GM12878 (cell line): ENCODE results near the gene RAPSN. TPM values are rescaled to one million over a fixed set of nuclear protein-coding genes. Genes with fewer than 3 reads are reported as not detected.
A peak's percentile ranks its signal among the peaks of the same experiment; 100 is the strongest.

Experiments
- FOXM1 ChIP-seq: IDR thresholded peaks from 2 replicates; pipeline ENCODE4 v1.6.1; 2012; ENCODE audit warnings: low read depth, mild to moderate bottlenecking, inconsistent platforms, low read length, moderate library complexity
- HDAC6 ChIP-seq: fragments of 200-600 bp; sonication (generic); IDR thresholded peaks from one replicate; pipeline ENCODE4 v1.8.0; 2017; ENCODE audit warnings: antibody characterized with exemption; ENCODE audit not compliant: unreplicated experiment
- NR2C1 ChIP-seq: fragments of 450-650 bp; IDR thresholded peaks from 2 replicates; pipeline ENCODE4 v1.6.1; 2017; ENCODE audit warnings: antibody characterized with exemption, mild to moderate bottlenecking, moderate library complexity
- POLR2AphosphoS5 ChIP-seq: IDR thresholded peaks from 2 replicates; pipeline ENCODE4 v1.6.1; 2011; ENCODE audit warnings: mild to moderate bottlenecking, low read length, inconsistent platforms
- RCOR1 ChIP-seq: conservative IDR thresholded peaks from 2 replicates; pipeline ENCODE4 v1.6.1; 2012; ENCODE audit warnings: low read depth, low read length, improper control_type of control experiment
- RELA ChIP-seq: fragments of 450-650 bp; IDR thresholded peaks from 2 replicates; pipeline ENCODE4 v1.8.0; 2014; ENCODE audit warnings: borderline replicate concordance; ENCODE audit not compliant: partially characterized antibody
- SUPT20H ChIP-seq: IDR thresholded peaks from 2 replicates; pipeline ENCODE4 v1.6.1; 2011; ENCODE audit warnings: low read depth, mild to moderate bottlenecking, low read length, moderate library complexity, borderline replicate concordance; ENCODE audit not compliant: control insufficient read depth
- ZSCAN29 ChIP-seq: fragments of 450-650 bp; IDR thresholded peaks from 2 replicates; pipeline ENCODE4 v1.6.1; 2017; ENCODE audit warnings: mild to moderate bottlenecking, moderate library complexity
- polyA plus RNA-seq, 11 experiments: library from polyadenylated mRNA; depleted of rRNA in 4 of 11; unstranded in 6 of 11; stranded (reverse) in 5 of 11; fragments of >200 nt; fragmentation: Nextera tagmentation in 4 of 11; fragmentation: Illumina TruSeq in 1 of 11; extraction: Ambion mirVana in 4 of 11; extraction: Trizol in 1 of 11; gene quantifications; 1 replicate in 1 of 11; 2 replicates in 10 of 11; pipeline versions ENCODE4 v1.2.1 to v1.2.3, GENCODE V29; 2011 to 2016; ENCODE audit warnings: inconsistent platforms in 2 of 11, missing spikeins in 2 of 11, low read depth in 1 of 11
- total RNA-seq, 4 experiments: library from RNA; depleted of rRNA in 3 of 4; stranded (reverse); fragments of >200 nt in 3 of 4; fragmentation: Illumina TruSeq in 1 of 4; extraction: Trizol in 1 of 4; gene quantifications; 2 replicates each; pipeline versions ENCODE4 v1.2.1 to v1.2.3, GENCODE V29; 2013 to 2021
- TF ChIP-seq, protein P1 (sequence below): fragments of 450-650 bp; IDR thresholded peaks from 2 replicates; pipeline ENCODE4 v1.6.1; 2016; ENCODE audit warnings: mild to moderate bottlenecking, moderate library complexity, borderline replicate concordance

The RAPSN gene
- total and polyA plus RNA-seq, 10 of the 15 experiments (the other 5 are each of a cell fraction or from before 2014, with no cell fraction given), result 0.08 to 0.23 (median 0.14) TPM; not detected in 6

DNA sequence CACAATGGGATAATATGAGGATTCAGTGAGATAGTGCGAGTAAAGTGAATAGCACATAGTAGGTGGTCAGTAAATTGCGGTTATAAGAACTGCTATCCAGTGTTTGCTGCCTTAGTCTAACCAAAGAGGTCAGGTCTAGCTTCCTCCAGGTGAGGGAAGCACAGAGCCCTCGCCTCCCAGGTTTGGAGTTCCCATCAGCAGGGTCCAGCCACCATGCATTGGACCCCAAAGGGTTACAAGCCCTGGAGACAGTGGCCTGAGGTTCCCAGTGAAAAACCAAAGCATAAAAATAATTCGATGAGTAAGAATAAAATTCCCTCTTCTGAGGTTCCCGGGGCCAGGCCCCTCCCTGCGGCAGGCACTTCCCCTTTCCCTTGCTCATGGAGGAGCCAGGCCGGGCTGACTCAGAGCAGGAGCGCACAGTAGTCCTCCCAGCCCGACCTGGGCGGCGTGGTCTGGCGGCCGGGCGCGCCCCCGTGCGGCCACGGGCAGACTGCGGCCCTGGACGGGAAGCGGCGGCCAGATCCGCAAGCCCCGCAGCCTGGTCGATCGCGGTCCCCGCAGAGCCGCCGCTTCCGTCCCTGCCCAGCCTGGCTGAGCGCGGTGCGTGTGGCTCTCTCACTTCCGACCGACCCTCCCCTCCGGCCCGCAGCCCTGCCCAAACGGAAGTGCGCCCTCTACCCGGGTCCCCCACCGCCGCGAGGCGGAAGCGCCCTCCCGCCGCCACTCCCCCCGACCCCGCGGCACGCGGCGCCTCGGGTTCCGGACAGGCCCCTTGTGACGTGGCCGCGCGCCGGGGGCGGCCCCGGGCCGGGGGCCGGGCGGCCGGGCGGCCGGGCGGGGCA, 41.0 kb downstream of the RAPSN start, which contains the start of gene SLC39A13 (continued):
- TF ChIP-seq SUPT20H, result no peak
- no peak for TF ChIP-seq HDAC6
- peak; percentile 94 for TF ChIP-seq RELA
- TF ChIP-seq POLR2AphosphoS5, result peak; percentile 58; the same call in 1 of the 2 replicates
- TF ChIP-seq FOXM1, result peak; percentile 41; the same call in 1 of the 2 replicates
- peak; percentile 76 for TF ChIP-seq NR2C1
- TF ChIP-seq, protein P1, sequence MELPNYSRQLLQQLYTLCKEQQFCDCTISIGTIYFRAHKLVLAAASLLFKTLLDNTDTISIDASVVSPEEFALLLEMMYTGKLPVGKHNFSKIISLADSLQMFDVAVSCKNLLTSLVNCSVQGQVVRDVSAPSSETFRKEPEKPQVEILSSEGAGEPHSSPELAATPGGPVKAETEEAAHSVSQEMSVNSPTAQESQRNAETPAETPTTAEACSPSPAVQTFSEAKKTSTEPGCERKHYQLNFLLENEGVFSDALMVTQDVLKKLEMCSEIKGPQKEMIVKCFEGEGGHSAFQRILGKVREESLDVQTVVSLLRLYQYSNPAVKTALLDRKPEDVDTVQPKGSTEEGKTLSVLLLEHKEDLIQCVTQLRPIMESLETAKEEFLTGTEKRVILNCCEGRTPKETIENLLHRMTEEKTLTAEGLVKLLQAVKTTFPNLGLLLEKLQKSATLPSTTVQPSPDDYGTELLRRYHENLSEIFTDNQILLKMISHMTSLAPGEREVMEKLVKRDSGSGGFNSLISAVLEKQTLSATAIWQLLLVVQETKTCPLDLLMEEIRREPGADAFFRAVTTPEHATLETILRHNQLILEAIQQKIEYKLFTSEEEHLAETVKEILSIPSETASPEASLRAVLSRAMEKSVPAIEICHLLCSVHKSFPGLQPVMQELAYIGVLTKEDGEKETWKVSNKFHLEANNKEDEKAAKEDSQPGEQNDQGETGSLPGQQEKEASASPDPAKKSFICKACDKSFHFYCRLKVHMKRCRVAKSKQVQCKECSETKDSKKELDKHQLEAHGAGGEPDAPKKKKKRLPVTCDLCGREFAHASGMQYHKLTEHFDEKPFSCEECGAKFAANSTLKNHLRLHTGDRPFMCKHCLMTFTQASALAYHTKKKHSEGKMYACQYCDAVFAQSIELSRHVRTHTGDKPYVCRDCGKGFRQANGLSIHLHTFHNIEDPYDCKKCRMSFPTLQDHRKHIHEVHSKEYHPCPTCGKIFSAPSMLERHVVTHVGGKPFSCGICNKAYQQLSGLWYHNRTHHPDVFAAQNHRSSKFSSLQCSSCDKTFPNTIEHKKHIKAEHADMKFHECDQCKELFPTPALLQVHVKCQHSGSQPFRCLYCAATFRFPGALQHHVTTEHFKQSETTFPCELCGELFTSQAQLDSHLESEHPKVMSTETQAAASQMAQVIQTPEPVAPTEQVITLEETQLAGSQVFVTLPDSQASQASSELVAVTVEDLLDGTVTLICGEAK, result peak; percentile 96
- peak; percentile 90 for TF ChIP-seq RCOR1
- TF ChIP-seq ZSCAN29, result peak; percentile 92
